Neural cell (in vitro differentiated cells): Measurements from ENCODE around the gene PGRMC2.

Experiments used
- EP300 ChIP-seq: fragments of 450-650 bp; conservative IDR thresholded peaks from 2 replicates; pipeline ENCODE4 v1.6.1; 2014; ENCODE audit warnings: antibody characterized with exemption, mild to moderate bottlenecking, moderate library complexity; ENCODE audit not compliant: poor library complexity, severe bottlenecking
- EZH2 ChIP-seq: fragments of 200-600, 300-800 bp; shearing (Covaris generic), sonication (generic); IDR thresholded peaks from 2 replicates; pipeline ENCODE4 v1.6.1; 2014; ENCODE audit warnings: antibody characterized with exemption, low read length, borderline replicate concordance, mild to moderate bottlenecking; ENCODE audit not compliant: insufficient read depth, poor library complexity, severe bottlenecking
- REST ChIP-seq: IDR thresholded peaks from 2 replicates; pipeline ENCODE4 v1.6.1; 2012; ENCODE audit warnings: borderline replicate concordance
- TF ChIP-seq, protein P1 (sequence below): fragments of 450-650 bp; IDR thresholded peaks from 2 replicates; pipeline ENCODE4 v1.5.1; 2014; ENCODE audit warnings: antibody characterized with exemption, mild to moderate bottlenecking, moderate library complexity; ENCODE audit not compliant: poor library complexity, severe bottlenecking

GRCh38 chr4:128298852-128299251, 11.2 kb upstream of the PGRMC2 start:
- TF ChIP-seq, protein P1, sequence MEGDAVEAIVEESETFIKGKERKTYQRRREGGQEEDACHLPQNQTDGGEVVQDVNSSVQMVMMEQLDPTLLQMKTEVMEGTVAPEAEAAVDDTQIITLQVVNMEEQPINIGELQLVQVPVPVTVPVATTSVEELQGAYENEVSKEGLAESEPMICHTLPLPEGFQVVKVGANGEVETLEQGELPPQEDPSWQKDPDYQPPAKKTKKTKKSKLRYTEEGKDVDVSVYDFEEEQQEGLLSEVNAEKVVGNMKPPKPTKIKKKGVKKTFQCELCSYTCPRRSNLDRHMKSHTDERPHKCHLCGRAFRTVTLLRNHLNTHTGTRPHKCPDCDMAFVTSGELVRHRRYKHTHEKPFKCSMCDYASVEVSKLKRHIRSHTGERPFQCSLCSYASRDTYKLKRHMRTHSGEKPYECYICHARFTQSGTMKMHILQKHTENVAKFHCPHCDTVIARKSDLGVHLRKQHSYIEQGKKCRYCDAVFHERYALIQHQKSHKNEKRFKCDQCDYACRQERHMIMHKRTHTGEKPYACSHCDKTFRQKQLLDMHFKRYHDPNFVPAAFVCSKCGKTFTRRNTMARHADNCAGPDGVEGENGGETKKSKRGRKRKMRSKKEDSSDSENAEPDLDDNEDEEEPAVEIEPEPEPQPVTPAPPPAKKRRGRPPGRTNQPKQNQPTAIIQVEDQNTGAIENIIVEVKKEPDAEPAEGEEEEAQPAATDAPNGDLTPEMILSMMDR, result no peak
- TF ChIP-seq EP300, result no peak
- TF ChIP-seq REST, result no peak
- no peak for TF ChIP-seq EZH2
